ENCODE data around the gene C1QTNF1. TPM values are rescaled to one million over a fixed set of nuclear protein-coding genes. Genes with fewer than 3 reads are reported as not detected.

C1QTNF1 gene
- total RNA-seq, 1 experiment from 2014 or later: 0.56 TPM

GRCh38 chr17:79039886-79040285 lies 15.9 kb downstream of the C1QTNF1 start:
- DNase-seq (ENCODE audit: low spot score): no peak

GRCh38 chr17:79041041-79041570 lies 17.1 kb downstream of the C1QTNF1 start:
- DNase-seq (ENCODE audit: low spot score): no peak

- DNase-seq (ENCODE audit: low spot score): no peak
Observed at GRCh38 chr17:79041723-79042420, 17.9 kb downstream of the C1QTNF1 start.

- peak; percentile 71 for DNase-seq (ENCODE audit: low spot score)
Observed at GRCh38 chr17:79042421-79043190, 18.6 kb downstream of the C1QTNF1 start.

- DNase-seq (ENCODE audit: low spot score): no peak
Observed at GRCh38 chr17:79043191-79043930, 19.4 kb downstream of the C1QTNF1 start.

GRCh38 chr17:79043931-79044320 lies 20.0 kb downstream of the C1QTNF1 start:
- DNase-seq (ENCODE audit: low spot score): no peak

GRCh38 chr17:79044462-79044861 lies 20.5 kb downstream of the C1QTNF1 start:
- no peak for DNase-seq (ENCODE audit: low spot score)

- DNase-seq (ENCODE audit: low spot score): no peak
Observed at GRCh38 chr17:79045001-79045729, 21.2 kb downstream of the C1QTNF1 start.

GRCh38 chr17:79045842-79046196 lies 21.9 kb downstream of the C1QTNF1 start:
- DNase-seq (ENCODE audit: low spot score): peak; percentile 63

- no peak for DNase-seq (ENCODE audit: low spot score)
Observed at GRCh38 chr17:79046197-79046915, 22.4 kb downstream of the C1QTNF1 start.

- no peak for DNase-seq (ENCODE audit: low spot score)
Observed at GRCh38 chr17:79046916-79047280, 22.9 kb downstream of the C1QTNF1 start.

GRCh38 chr17:79047291-79047920 lies 23.4 kb downstream of the C1QTNF1 start:
- no peak for DNase-seq (ENCODE audit: low spot score)

- DNase-seq (ENCODE audit: low spot score): no peak
Observed at GRCh38 chr17:79047923-79048825, 24.2 kb downstream of the C1QTNF1 start.

GRCh38 chr17:79048826-79049755 lies 25.1 kb downstream of the C1QTNF1 start:
- no peak for DNase-seq (ENCODE audit: low spot score)

- DNase-seq (ENCODE audit: low spot score): no peak
Observed at GRCh38 chr17:79049821-79050220, 25.9 kb downstream of the C1QTNF1 start.

- no peak for DNase-seq (ENCODE audit: low spot score)
Observed at GRCh38 chr17:79050551-79050950, 26.6 kb downstream of the C1QTNF1 start.

GRCh38 chr17:79051306-79051705 lies 27.3 kb downstream of the C1QTNF1 start:
- DNase-seq (ENCODE audit: low spot score): no peak

- no peak for DNase-seq (ENCODE audit: low spot score)
Observed at GRCh38 chr17:79052131-79052530, 28.2 kb downstream of the C1QTNF1 start.
